ENCODE data around the gene ENPP3.
A peak's percentile ranks its signal among the peaks of the same experiment; 100 is the strongest.

The ENPP3 gene

GRCh38 chr6:131724114-131724513, 87.0 kb downstream of the ENPP3 start:
- WGBS (ENCODE audit: extremely low coverage, insufficient coverage, low lambda C conversion rate) = no CpG with 5 or more reads among the region's 2 CpGs
- Histone ChIP-seq H3K4me2 (ENCODE audit: low read length) (no peak overlapping the region), H2AK5ac (ENCODE audit: low read length) (no peak overlapping the region), H3K27ac (ENCODE audit: low read depth, low read length) (no peak overlapping the region), H3K4ac (ENCODE audit: low read depth, low read length) (no peak overlapping the region), H2BK15ac (replicated peaks; ENCODE audit: low read depth) (no peak overlapping the region), H4K5ac (ENCODE audit: low read length) (no peak overlapping the region), H3K4me3 (ENCODE audit: low read length) (no peak overlapping the region), H3K56ac (ENCODE audit: low read length) (no peak overlapping the region), H3K4me1 (ENCODE audit: control insufficient read depth, low read depth, low read length) (no peaks in the 10 kb centered on the region), H3K36me3 (ENCODE audit: control insufficient read depth, insufficient read depth, low read length) (no peaks in the 10 kb centered on the region), H4K8ac (ENCODE audit: low read depth, low read length) (no peak overlapping the region), H2BK5ac (ENCODE audit: low read length) (no peak overlapping the region), H3K18ac (ENCODE audit: low read length) (no peak overlapping the region), H2BK120ac (ENCODE audit: low read depth, low read length) (no peak overlapping the region), H3K79me1 (ENCODE audit: low read length) (no peaks in the 10 kb centered on the region), H3K79me2 (ENCODE audit: control insufficient read depth, insufficient read depth, low read length) (no peaks in the 10 kb centered on the region), H3K27me3 (ENCODE audit: insufficient read depth, low read length, poor library complexity) (no peaks in the 10 kb centered on the region), H3K9ac (ENCODE audit: low read length) (no peak overlapping the region), H3K23ac (ENCODE audit: low read length) (no peak overlapping the region)
- DNase-seq = peak; percentile 6

- Histone ChIP-seq H3K9ac (ENCODE audit: low read length) (no peak overlapping the region), H3K79me2 (ENCODE audit: control insufficient read depth, insufficient read depth, low read length) (no peaks in the 10 kb centered on the region), H3K36me3 (ENCODE audit: control insufficient read depth, insufficient read depth, low read length) (no peaks in the 10 kb centered on the region), H3K56ac (ENCODE audit: low read length) (no peak overlapping the region), H2AK5ac (ENCODE audit: low read length) (no peak overlapping the region), H3K4me1 (ENCODE audit: control insufficient read depth, low read depth, low read length) (no peaks in the 10 kb centered on the region), H3K4me2 (ENCODE audit: low read length) (no peak overlapping the region), H3K4ac (ENCODE audit: low read depth, low read length) (no peak overlapping the region), H3K27ac (ENCODE audit: low read depth, low read length) (no peak overlapping the region), H4K5ac (ENCODE audit: low read length) (no peak overlapping the region), H2BK120ac (ENCODE audit: low read depth, low read length) (no peak overlapping the region), H2BK5ac (ENCODE audit: low read length) (no peak overlapping the region), H3K18ac (ENCODE audit: low read length) (no peak overlapping the region), H4K8ac (ENCODE audit: low read depth, low read length) (no peak overlapping the region), H3K23ac (ENCODE audit: low read length) (no peak overlapping the region), H3K27me3 (ENCODE audit: insufficient read depth, low read length, poor library complexity) (no peaks in the 10 kb centered on the region), H2BK15ac (replicated peaks; ENCODE audit: low read depth) (no peak overlapping the region), H3K79me1 (ENCODE audit: low read length) (no peaks in the 10 kb centered on the region), H3K4me3 (ENCODE audit: low read length) (no peak overlapping the region)
- DNase-seq = no peak
- no CpG with 5 or more reads among the region's 5 CpGs for WGBS (ENCODE audit: extremely low coverage, insufficient coverage, low lambda C conversion rate)
Observed at GRCh38 chr6:131727467-131727866, 90.4 kb downstream of the ENPP3 start.

DNA sequence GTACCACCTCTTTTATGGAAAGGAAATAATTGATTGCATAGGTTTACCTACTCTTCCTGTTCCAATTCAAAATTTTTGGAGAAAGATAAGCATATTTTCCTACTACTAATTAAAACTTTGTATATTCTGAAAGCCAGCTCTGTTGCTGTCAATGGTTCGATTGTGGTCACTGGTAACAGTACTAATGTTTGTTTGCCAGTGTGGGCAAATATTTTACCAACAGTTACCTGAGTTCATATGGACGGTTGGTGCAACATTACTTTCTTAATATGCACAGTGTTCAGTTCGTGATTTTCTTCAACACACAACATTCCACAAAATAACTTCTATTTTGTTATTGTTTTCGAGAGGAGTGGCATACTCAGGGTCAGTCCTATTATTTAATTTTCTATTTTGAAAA, 90.8 kb downstream of the ENPP3 start:
- H2BK15ac ChIP-seq (replicated peaks; ENCODE audit: low read depth) = no peak overlapping the region
- no peak overlapping the region for H2BK5ac ChIP-seq (ENCODE audit: low read length)
- no peak overlapping the region for H2AK5ac ChIP-seq (ENCODE audit: low read length)
- H3K4me3 ChIP-seq (ENCODE audit: low read length) = no peak overlapping the region
- H3K36me3 ChIP-seq (ENCODE audit: control insufficient read depth, insufficient read depth, low read length) = no peaks in the 10 kb centered on the region
- H4K5ac ChIP-seq (ENCODE audit: low read length) = no peak overlapping the region
- no peak overlapping the region for H3K9ac ChIP-seq (ENCODE audit: low read length)
- DNase-seq = no peak
- no peak overlapping the region for H3K4me2 ChIP-seq (ENCODE audit: low read length)
- H3K23ac ChIP-seq (ENCODE audit: low read length) = no peak overlapping the region
- H3K27me3 ChIP-seq (ENCODE audit: insufficient read depth, low read length, poor library complexity) = no peaks in the 10 kb centered on the region
- no peak overlapping the region for H3K18ac ChIP-seq (ENCODE audit: low read length)
- no peak overlapping the region for H3K27ac ChIP-seq (ENCODE audit: low read depth, low read length)
- no peaks in the 10 kb centered on the region for H3K4me1 ChIP-seq (ENCODE audit: control insufficient read depth, low read depth, low read length)
- H2BK120ac ChIP-seq (ENCODE audit: low read depth, low read length) = no peak overlapping the region
- no peak overlapping the region for H4K8ac ChIP-seq (ENCODE audit: low read depth, low read length)
- H3K79me2 ChIP-seq (ENCODE audit: control insufficient read depth, insufficient read depth, low read length) = no peaks in the 10 kb centered on the region
- WGBS (ENCODE audit: extremely low coverage, insufficient coverage, low lambda C conversion rate) = no CpG with 5 or more reads among the region's 4 CpGs
- no peaks in the 10 kb centered on the region for H3K79me1 ChIP-seq (ENCODE audit: low read length)
- no peak overlapping the region for H3K56ac ChIP-seq (ENCODE audit: low read length)
- no peak overlapping the region for H3K4ac ChIP-seq (ENCODE audit: low read depth, low read length)

- Histone ChIP-seq H4K5ac (ENCODE audit: low read length) (no peak overlapping the region), H3K27ac (ENCODE audit: low read depth, low read length) (no peak overlapping the region), H3K23ac (ENCODE audit: low read length) (no peak overlapping the region), H3K27me3 (ENCODE audit: insufficient read depth, low read length, poor library complexity) (no peaks in the 10 kb centered on the region), H3K79me2 (ENCODE audit: control insufficient read depth, insufficient read depth, low read length) (no peaks in the 10 kb centered on the region), H3K9ac (ENCODE audit: low read length) (no peak overlapping the region), H3K79me1 (ENCODE audit: low read length) (no peaks in the 10 kb centered on the region), H3K4me2 (ENCODE audit: low read length) (no peak overlapping the region), H2AK5ac (ENCODE audit: low read length) (no peak overlapping the region), H4K8ac (ENCODE audit: low read depth, low read length) (no peak overlapping the region), H3K4me3 (ENCODE audit: low read length) (no peak overlapping the region), H2BK120ac (ENCODE audit: low read depth, low read length) (no peak overlapping the region), H3K4ac (ENCODE audit: low read depth, low read length) (no peak overlapping the region), H2BK5ac (ENCODE audit: low read length) (no peak overlapping the region), H2BK15ac (replicated peaks; ENCODE audit: low read depth) (no peak overlapping the region), H3K4me1 (ENCODE audit: control insufficient read depth, low read depth, low read length) (no peaks in the 10 kb centered on the region), H3K18ac (ENCODE audit: low read length) (no peak overlapping the region), H3K56ac (ENCODE audit: low read length) (no peak overlapping the region), H3K36me3 (ENCODE audit: control insufficient read depth, insufficient read depth, low read length) (no peaks in the 10 kb centered on the region)
- DNase-seq = no peak
- WGBS (ENCODE audit: extremely low coverage, insufficient coverage, low lambda C conversion rate) = no CpG with 5 or more reads among the region's 3 CpGs
Observed at GRCh38 chr6:131728296-131728939, 91.3 kb downstream of the ENPP3 start.

DNA sequence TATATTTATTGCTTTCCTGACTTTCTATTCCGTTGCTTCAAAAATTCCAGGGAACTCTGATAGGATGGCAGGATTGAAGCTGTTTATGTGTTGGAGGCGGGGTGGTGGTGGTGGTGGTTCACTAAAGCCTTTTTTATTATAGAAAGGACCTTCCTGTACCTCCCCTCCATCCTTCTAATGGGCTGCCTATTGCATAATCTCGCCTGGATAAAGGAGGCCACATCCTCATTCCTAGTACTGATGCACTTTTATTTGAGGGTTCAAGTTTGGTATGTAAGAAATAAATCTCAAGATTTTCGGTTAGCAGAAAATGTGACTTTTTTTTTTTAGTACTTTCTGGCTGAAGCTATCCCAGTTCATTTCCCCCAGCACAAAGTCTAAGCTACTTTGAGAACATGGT, 92.4 kb downstream of the ENPP3 start:
- WGBS (ENCODE audit: extremely low coverage, insufficient coverage, low lambda C conversion rate) = no CpG with 5 or more reads among the region's 4 CpGs
- Histone ChIP-seq H3K4me2 (ENCODE audit: low read length) (no peak overlapping the region), H3K18ac (ENCODE audit: low read length) (no peak overlapping the region), H3K27ac (ENCODE audit: low read depth, low read length) (no peak overlapping the region), H3K36me3 (ENCODE audit: control insufficient read depth, insufficient read depth, low read length) (no peaks in the 10 kb centered on the region), H3K4me1 (ENCODE audit: control insufficient read depth, low read depth, low read length) (no peaks in the 10 kb centered on the region), H2BK5ac (ENCODE audit: low read length) (no peak overlapping the region), H3K27me3 (ENCODE audit: insufficient read depth, low read length, poor library complexity) (no peaks in the 10 kb centered on the region), H4K5ac (ENCODE audit: low read length) (no peak overlapping the region), H3K9ac (ENCODE audit: low read length) (no peak overlapping the region), H3K56ac (ENCODE audit: low read length) (no peak overlapping the region), H2AK5ac (ENCODE audit: low read length) (no peak overlapping the region), H3K4ac (ENCODE audit: low read depth, low read length) (no peak overlapping the region), H3K4me3 (ENCODE audit: low read length) (no peak overlapping the region), H2BK15ac (replicated peaks; ENCODE audit: low read depth) (no peak overlapping the region), H4K8ac (ENCODE audit: low read depth, low read length) (no peak overlapping the region), H3K23ac (ENCODE audit: low read length) (no peak overlapping the region), H3K79me2 (ENCODE audit: control insufficient read depth, insufficient read depth, low read length) (no peaks in the 10 kb centered on the region), H2BK120ac (ENCODE audit: low read depth, low read length) (no peak overlapping the region), H3K79me1 (ENCODE audit: low read length) (no peaks in the 10 kb centered on the region)
- DNase-seq = no peak

DNA sequence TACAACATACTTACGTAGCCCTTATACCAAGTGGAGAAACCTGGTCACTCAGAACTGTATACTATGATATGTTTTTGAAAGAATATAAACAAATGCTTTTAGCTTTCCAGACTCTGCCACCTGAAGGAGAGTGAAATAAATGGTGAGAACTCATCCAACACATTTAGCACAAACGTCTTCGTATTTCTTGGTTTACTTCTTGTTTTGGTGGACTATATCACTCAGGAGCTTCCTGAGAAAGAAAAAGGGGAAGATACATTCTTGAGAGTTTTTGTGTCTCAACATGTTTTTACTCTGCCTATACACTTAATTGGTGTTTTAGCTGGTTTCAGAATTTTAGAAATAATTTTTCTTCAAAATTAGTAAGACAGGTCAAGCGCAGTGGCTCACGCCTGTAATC, 93.2 kb downstream of the ENPP3 start:
- no peak overlapping the region for H3K23ac ChIP-seq (ENCODE audit: low read length)
- no CpG with 5 or more reads among the region's 5 CpGs for WGBS (ENCODE audit: extremely low coverage, insufficient coverage, low lambda C conversion rate)
- H3K27me3 ChIP-seq (ENCODE audit: insufficient read depth, low read length, poor library complexity) = no peaks in the 10 kb centered on the region
- H4K5ac ChIP-seq (ENCODE audit: low read length) = no peak overlapping the region
- H3K9ac ChIP-seq (ENCODE audit: low read length) = no peak overlapping the region
- H2BK5ac ChIP-seq (ENCODE audit: low read length) = no peak overlapping the region
- H3K4me3 ChIP-seq (ENCODE audit: low read length) = no peak overlapping the region
- no peak overlapping the region for H3K18ac ChIP-seq (ENCODE audit: low read length)
- H2AK5ac ChIP-seq (ENCODE audit: low read length) = no peak overlapping the region
- no peak for DNase-seq
- no peak overlapping the region for H3K4ac ChIP-seq (ENCODE audit: low read depth, low read length)
- no peak overlapping the region for H3K4me2 ChIP-seq (ENCODE audit: low read length)
- no peak overlapping the region for H4K8ac ChIP-seq (ENCODE audit: low read depth, low read length)
- H3K36me3 ChIP-seq (ENCODE audit: control insufficient read depth, insufficient read depth, low read length) = no peaks in the 10 kb centered on the region
- no peak overlapping the region for H3K56ac ChIP-seq (ENCODE audit: low read length)
- H3K4me1 ChIP-seq (ENCODE audit: control insufficient read depth, low read depth, low read length) = no peaks in the 10 kb centered on the region
- H2BK15ac ChIP-seq (replicated peaks; ENCODE audit: low read depth) = no peak overlapping the region
- no peaks in the 10 kb centered on the region for H3K79me1 ChIP-seq (ENCODE audit: low read length)
- no peaks in the 10 kb centered on the region for H3K79me2 ChIP-seq (ENCODE audit: control insufficient read depth, insufficient read depth, low read length)
- H3K27ac ChIP-seq (ENCODE audit: low read depth, low read length) = no peak overlapping the region
- H2BK120ac ChIP-seq (ENCODE audit: low read depth, low read length) = no peak overlapping the region
